ENCODE data around the gene CYBA.
"Not testable (repeated sequence)": the region's sequence is repeated elsewhere in the genome, so short reads cannot be mapped to it uniquely, and the experiment has no call there.

CYBA gene

DNA sequence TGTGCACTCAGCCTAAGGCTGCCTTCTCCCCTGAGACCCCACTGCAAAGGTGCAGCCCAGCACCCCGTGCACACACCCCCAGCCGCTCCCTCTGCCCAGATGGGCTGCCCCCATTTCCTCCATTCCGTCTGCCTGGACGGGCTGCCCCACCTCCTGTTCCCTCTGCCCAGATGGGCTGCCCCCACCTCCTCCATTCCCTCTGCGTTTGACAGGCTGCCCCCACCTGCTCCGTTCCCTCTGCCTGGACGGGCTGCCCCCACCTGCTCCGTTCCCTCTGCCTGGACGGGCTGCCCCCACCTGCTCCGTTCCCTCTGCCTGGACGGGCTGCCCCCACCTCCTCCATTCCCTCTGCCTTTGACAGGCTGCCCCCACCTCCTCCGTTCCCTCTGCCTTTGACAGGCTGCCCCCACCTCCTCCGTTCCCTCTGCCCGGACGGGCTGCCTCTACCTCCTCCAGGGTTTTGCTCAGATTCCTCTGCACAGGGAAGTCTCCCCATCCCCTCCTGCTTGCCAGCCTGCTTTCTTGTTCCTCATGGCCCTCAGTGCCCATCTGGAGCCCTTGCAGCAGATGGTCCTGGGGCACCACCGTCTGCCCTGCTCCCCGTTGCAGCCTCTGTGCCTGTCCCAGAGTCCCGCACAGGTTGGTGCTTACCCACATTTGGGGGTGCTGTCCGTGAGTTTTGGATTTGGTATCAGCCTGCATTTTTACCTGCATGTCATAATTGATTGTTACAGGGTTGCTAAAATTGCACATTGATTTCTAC is 35.9 kb downstream of the CYBA start:
- no peak for DNase-seq (ENCODE audit: low spot score)
- no peak for FAIRE-seq

DNA sequence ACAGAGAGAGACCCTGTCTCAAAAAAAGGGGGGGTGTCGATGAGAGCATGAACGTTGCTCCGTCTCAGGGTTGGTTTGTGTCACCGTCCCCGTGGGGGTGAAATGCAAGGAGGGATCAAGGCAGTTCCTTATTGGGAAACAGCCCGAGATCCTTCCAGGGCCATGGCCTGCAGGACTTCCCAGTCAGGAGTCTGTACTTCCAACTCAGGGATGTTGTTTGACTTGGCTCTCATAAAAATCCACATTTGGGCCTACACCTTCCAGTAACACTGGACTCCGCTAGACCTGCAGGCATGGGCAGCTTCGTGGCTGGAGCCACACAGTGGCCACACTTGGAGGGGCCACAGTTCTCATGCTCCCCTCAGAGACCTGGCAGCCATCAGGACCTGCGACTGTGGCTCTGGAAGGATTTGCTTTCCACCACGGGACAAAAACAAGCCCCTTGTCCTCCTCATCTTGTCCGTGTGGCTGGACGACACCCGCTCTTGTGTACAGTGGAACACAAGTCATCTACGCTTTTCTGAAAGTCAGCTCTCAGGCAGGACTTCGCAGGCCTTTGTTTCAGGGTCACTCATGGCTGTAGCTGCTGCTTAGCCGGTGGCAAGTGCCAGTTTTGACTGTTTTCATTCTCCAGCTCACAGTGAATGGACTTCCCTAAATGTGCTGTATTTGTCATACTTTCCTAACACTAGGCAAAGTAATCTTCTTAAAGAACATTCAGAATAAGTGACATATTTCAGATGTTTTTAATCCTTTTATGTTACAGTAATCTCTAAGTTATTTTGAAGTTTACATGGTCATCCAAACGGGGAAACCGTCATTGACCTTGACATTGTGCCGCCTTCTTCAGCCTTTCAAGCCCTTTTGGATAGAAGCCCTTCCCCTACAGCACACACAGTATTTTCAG is 36.7 kb downstream of the CYBA start:
- DNase-seq (ENCODE audit: low spot score) (no peak), FAIRE-seq (no peak)

DNA sequence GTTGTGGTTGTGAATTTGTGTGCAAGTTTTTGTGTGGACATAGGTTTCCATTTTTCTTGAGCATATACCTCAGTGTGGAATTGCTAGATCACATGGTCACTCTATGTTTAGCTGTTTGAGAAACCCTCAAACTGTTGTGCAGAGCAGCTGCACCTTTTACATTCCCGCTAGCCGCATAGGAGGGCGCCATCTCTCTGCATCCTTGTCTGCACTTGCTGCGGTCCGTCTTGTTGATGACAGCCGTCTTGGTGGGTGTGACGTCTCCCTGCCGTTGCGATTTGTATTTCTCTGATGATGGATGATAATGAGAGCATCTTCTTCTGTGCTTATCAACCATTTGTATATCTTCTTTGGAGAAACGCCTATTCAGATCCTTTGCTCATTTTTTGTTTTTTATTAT is 37.6 kb downstream of the CYBA start:
- FAIRE-seq: no peak

DNA sequence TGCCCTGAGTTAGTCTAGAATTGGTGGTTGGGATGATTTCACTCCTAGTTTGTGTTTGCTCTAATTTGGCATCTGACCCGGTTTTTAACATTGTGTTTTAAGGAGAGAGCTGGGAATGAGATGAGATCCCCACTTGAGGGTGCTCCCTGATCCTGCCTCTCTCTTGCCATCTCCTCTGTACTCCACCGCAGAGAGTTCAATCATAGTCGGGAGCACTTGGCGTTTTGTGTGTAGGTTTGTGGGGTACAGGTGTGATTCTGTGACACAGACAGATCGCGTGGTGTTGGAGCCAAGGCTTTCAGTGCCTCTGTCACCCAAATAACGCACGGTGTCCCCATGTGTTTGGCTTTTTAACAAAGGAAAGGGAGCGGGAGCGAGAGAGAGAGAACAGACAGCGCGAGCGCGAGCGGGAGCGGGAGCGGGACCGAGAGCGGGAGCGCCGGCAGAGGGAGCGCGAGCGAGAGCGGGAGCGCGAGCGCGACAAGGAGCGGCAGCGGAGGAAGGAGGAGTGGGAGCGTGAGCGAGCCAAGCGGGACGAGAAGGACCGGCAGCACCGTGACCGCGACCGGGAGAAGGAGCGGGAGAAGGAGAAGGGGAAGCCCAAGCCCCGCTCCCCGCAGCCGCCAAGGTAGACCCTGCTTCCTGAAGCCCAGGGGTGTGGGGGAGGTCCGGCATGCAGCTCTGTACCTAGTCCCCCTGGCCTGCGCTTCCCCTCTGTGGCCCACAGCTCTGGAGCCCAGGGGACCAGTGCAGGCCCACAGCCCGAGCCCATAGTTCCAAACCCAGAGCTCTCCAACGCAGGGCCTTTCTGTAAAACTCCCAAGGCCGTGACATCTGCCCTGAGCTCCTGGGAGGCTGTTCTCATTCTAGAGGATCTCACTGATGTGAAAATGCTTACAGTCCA is 39.7 kb downstream of the CYBA start:
- DNase-seq (ENCODE audit: low spot score): no peak
- FAIRE-seq: no peak

More for the DNA sequence above, 37.6 kb downstream of the CYBA start:
- no peak for DNase-seq (ENCODE audit: low spot score)

DNA sequence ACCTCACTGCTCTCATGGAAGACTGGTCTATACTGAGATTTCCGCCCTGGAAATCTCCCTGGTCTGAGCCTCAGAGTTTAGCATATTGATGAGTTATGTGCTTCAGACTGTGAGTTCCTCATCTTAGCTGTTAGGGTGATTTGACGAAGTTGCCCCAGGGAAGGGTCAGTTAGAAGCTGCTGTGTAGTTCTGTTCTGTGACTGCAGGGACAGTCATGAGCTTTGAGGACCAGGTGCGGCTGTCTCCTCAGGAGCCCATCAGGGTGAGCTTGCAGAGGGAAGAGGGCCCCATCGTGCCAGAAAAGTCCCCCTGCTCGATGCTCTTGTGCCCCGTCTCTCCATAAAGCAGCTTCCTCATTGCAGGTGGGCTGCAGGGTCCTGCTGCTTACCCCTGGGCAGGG is 40.8 kb downstream of the CYBA start:
- no peak for DNase-seq (ENCODE audit: low spot score)
- FAIRE-seq: no peak

DNA sequence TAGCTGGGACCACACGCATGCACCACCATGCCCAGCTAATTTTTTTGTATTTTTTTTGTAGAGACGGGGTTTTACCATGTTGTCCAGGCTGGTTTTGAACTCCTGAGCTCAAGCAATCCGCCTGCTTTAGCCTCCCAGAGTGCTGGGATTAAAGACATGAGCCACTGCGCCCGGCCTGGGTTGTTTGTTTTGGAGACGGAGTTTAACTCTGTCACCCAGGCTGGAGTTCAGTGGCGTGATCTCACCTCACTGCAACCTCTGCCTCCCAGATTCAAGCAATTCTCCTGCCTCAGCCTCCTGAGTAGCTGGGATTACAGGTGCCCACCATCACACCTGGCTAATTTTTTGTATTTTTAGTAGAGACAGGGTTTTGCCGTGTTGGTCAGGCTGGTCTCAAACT is 41.4 kb downstream of the CYBA start:
- FAIRE-seq; DNase-seq (ENCODE audit: low spot score): not testable (repeated sequence)

DNA sequence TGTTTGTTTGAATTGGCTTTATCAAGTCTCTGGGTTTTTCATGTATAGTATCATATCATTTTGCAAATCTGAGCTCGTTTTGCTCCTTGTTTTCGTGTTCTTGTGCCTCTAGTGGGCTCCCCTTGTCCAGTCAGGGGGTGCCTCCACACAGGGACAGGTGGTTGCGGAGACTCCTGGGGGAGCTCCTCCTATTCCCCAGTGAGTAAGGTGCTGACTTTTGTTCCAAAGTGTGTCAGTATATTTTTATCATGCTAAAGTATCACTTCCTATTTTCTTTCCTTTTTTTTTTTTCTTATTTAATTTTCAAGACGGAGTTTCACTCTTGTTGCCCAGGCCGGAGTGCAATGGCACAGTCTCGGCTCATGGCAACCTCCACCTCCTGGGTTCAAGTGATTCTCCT is 42.8 kb downstream of the CYBA start:
- DNase-seq (ENCODE audit: low spot score) (no peak), FAIRE-seq (no peak)

DNA sequence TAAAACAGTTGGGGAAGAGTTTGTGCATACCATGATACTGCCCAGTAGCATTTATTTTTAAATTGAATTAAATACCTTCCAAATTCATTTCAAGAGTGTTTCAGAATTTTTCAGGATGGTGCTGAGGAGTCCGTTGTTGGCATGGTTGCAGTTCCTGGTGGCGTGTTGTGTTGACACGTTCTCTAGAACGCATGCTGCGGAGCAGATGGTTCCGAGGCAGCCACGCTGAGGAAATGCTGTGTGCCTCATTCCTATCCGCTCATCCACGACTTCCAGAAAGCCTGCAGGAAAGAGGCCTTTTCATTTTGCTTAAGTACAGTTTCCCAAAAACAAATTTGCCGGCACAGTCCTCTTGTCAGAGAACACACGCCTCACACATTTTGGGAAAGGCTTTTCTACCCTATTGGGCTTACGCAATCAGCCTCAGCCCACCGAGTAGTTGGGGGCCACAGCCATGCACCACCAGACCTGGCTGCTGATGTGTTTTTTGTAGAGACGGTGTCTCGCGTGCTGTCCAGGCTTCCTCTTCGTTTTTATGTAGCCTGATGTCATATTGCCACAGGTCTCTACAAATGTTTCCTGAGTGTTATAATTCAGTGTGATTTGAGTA is 44.6 kb downstream of the CYBA start:
- FAIRE-seq (no peak), DNase-seq (ENCODE audit: low spot score) (no peak)

DNA sequence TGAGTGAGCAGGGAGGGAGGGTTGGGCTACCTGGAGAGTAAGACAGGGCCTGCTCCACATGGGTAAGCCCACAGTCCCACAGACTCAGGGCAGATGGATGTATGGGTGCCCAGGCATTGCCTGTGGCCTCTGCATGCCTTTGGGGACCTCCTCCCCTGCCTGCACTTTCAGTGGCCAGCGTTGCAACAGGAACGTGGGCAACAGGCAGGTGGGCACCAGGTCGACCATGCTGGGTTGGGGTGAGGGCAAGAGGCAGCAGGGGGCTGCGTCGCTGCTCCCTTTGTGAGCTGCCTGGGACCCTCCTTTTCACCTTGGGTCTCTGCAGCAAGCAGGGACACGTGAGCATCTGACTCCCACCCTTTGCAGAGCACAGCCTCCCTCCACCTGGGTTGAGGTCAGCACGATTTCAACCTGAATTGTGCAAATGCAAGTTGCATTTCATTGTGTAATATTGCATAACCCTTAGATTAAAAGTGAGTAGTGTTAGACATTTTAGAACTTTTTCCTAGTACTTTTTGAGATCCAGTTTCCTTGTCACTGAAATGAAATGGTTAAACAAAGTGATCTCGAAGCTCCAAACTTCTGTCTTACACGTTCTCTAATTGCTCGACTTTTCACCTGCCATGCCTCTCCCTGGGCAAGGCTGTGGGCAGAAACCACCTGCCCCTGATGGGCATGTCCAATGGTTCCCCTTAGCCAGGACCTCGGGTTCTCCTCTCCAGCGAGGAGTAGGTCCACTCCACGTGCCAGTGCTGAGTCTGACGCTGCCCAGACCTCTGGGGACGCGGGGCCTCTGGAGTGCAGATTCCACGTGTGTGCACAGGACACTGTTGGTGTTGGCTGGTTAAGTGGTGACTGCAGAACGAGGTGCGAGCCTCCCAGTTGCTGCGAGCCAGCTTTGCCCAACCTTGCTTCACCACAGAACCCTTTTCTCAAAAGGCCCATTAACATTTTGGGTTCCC is 45.4 kb downstream of the CYBA start:
- FAIRE-seq (no peak), DNase-seq (ENCODE audit: low spot score) (no peak)

DNA sequence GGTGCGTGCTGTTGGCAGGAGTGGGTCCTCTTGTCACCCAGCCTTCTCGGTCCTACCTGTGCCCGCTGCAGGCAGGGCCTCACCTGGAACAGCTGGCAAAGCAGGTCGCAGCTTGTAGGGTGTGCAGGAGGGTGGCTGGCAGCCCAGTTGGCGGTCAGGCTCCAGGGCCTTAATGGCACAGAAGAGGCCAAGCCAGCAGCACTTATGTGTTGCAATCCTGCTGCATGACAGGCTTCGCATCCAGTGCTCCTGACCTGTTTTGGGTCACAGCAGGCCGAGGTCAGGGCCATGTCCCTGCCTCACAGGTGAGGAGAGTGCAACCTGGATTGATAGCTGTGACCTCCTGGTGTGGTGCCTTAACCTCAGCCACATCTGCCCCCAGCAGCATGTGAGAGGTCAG is 48.8 kb downstream of the CYBA start:
- FAIRE-seq (no peak), DNase-seq (ENCODE audit: low spot score) (no peak)

DNA sequence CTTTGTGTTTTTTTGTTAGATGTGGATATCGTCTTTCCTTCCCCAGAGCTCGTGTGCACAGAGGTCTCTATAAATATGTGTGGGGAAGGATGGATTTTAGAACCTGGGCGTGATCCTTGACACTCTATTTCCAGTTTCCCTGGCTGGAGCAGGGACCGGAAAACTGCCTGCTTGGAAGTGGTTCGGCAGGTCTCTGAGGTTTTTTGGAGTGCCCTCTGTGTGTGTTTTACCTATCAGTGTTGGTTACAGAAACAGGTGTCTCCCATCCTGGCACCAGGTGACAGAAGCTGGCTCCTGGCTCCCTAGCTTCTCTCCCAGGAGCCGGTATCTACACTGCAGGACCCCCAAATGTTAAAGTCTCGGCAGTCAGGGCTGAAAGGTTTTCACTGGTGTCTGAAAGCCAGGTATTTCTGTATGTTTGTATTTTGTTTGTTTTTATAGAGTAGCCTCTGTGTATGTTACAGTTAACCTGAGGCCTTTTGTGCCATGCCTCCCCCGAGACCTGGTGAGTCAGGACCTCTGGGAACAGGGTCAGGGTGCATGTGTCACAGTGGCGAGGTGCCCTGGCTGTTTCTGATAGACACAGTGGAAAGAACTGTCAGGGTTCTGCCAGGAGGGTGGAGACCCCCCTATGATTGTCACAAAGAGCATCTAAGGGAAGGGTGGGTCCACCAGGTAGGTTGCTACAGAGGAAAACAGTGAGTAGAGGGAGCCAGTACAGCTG is 49.4 kb downstream of the CYBA start:
- DNase-seq (ENCODE audit: low spot score): no peak
- FAIRE-seq: no peak

DNA sequence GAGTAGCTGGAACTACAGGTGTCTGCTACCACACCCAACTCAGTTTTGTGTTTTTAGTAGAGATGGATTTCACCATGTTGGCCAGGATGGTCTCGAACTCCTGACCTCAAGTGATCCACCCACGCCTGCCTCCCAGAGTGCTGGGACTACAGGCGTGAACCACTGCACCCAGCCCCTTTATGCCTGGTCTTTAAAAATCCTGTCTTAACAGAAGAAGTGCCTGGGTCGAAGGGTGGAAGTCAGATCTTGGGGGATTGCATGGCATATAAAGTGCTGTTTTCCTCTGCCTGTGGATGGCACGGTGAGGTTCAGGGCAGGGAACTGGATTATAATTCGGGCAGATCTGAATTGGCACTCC is 50.3 kb downstream of the CYBA start:
- no peak for DNase-seq (ENCODE audit: low spot score)
- FAIRE-seq: no peak

DNA sequence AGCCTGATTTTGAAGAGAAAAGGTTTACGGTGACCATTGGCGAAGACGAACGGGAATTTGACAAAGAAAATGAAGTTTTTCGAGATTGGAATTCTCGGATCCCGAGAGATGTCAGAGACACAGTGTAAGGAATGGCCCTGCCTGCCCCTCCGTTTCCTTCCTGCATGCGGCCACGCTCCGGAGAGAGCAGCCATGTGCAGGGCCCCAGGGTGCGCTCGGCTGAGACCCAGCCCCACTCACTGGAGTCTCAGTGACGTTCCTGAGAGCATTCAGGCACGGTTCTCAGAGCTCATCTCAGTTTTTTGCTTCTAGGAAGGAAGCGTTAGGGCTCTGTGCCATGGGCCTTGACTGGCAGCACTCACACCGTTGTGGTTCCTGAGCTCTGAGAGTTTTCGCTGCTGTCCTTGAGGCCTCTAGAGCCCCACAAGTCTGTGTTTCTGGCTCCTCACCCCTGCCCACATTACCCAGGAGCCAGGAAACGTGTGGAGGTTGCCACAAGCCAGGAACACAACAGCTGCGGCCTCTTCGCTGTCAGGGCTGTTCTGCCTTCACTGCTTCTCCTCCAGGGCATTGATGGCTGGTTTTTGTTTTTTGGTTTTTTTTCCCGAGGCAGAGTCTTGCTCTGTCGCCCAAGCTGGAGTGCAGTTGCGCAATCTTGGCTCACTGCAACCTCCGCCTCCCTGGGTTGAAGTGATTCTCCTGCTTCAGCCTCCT is 50.9 kb downstream of the CYBA start:
- FAIRE-seq (no peak), DNase-seq (ENCODE audit: low spot score) (no peak)

DNA sequence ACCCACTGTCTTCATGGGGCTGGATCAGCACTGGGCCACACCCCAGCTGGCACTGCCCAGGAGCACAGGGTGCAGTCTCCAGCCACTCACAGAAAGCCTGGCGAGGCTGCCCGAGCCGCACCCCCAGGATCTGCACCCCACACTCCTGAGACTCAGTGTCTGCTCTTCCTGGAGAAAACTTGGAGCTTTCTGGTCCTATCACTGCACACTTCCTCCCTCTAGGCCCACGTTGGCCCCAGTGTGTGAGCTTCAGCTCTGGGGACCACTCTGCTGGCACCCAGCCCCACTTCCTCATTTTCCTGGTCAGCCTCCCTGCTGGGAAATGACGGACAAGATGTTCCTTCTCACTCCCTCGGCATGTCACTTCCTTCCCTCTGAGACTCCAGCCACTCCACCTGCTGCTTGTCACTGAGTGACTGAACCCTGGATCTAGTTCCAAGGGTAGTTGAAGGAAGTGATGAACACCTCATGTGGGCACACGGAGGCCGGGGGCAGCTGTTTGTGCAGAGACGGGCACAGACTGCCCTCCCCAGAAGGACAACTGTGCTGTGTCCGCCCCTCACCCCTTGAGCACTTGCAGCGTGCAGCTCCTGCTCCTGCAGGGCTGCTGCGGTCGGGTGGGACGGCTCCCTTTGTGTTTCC is 51.6 kb downstream of the CYBA start:
- DNase-seq (ENCODE audit: low spot score) (no peak), FAIRE-seq (no peak)

DNA sequence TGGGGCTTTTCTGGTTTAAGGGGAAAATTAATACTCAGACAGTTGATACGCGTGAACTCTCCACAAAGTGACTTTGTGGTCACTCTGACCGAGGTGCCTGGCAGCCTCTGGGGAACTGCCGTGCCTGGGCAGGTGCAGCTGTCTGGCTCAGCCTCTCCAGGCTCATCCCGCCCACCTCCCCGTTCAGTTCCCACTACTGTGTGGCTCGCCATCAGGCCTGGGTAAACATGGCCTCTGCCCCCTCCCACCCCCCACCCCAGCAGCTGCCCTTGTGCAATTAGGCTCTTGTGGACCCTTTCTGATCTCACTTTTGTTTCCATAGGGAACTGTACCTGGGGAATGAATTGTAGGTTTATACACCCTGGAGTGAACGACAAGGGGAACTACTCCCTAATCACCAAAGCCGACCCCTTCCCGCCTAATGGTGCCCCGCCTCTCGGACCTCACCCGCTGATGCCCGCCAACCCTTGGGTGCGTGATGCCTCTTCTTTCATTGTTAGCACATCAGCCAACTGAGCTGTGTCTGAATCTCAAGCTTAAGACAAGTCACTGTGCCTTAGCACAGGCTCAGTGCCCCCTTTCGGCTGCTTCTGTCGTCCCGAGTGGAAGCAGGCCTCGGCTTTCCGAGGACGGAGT is 52.9 kb downstream of the CYBA start:
- FAIRE-seq: no peak

DNA sequence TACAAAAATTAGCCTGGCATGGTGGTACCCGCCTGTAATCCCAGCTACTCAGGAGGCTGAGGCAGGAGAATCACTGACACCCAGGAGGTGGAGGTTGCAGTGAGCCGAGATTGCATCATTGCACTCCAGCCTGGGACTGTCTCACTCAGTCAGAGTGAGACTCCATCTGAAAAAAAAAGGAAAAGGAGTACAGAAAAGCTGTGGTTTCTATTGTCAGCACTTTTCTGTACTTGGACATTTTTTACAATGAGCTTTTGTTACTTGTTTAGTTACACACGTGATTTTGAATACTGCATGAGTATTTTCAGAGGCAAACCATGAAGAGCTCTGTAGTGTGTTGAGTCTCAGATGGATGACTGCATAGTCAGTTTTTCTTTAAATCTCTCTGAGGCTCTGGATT is 54.4 kb downstream of the CYBA start:
- no peak for FAIRE-seq
- DNase-seq (ENCODE audit: low spot score): no peak

More for the DNA sequence above, 52.9 kb downstream of the CYBA start:
- DNase-seq (ENCODE audit: low spot score): no peak

DNA sequence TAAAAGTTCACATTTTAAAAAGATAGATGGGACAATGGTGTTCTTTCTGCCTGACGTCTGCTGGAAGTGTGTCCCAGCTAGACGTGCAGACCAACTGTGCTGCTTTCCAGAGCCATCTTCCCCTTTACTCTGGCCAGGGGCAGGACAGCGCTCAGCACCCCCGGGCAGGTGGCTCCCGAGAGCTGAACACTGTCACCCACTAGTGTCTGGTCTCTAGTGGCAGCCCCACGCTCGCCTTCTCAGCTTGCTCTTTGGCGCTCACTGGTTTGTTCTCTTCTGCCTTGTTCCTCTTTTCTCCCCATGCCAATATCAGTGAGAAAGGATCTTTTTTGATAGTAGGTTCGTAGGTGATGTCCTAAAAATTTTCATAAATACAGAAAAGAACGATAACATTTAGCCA is 54.9 kb downstream of the CYBA start:
- FAIRE-seq (no peak), DNase-seq (ENCODE audit: low spot score) (no peak)

DNA sequence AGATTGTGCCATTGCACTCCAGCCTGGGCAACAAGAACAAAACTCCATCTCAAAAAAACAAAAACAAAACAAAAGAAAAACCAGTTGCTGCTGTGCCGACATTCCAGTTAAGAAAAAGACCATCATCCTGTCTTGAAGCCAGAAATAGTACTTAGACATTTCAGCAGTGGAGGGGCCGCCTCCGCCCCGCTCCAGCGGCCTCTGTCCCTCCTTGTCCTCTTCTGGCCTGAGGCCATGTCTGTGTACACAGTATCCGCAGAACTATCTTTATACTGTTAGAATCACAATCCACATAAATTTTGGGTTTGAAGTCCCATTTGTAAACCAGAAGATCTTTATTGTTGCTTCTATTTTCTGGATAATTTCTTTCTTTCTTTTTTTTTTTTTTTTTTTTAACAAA is 55.8 kb downstream of the CYBA start:
- no peak for FAIRE-seq
- DNase-seq (ENCODE audit: low spot score): no peak
